Progenitor cell of endocrine pancreas (in vitro differentiated cells): ENCODE measurements around the gene ZBTB20. TPM values are rescaled to one million over a fixed set of nuclear protein-coding genes. Genes with fewer than 3 reads are reported as not detected.

Source experiments
- DNase-seq: peaks from one replicate; pipeline ENCODE4 v3.0.0; 2021; ENCODE audit warnings: low spot score; ENCODE audit not compliant: unreplicated experiment
- H3K27ac Mint-ChIP-seq: 2 replicates; pipeline ENCODE4 v1.8.0; 2021; ENCODE audit warnings: mild to moderate bottlenecking, moderate library complexity, mixed read lengths
- H3K27me3 Mint-ChIP-seq: 2 replicates; pipeline ENCODE4 v1.8.0; 2021; ENCODE audit warnings: mixed read lengths
- H3K36me3 Mint-ChIP-seq: 2 replicates; pipeline ENCODE4 v1.8.0; 2022; ENCODE audit warnings: mixed read lengths; ENCODE audit not compliant: insufficient read depth
- H3K4me1 Mint-ChIP-seq: 2 replicates; pipeline ENCODE4 v1.8.0; 2021; ENCODE audit warnings: low read depth, mixed read lengths
- H3K4me3 Mint-ChIP-seq: 2 replicates; pipeline ENCODE4 v1.8.0; 2021; ENCODE audit warnings: low read depth, mild to moderate bottlenecking, moderate library complexity, mixed read lengths
- H3K9me3 Mint-ChIP-seq: 2 replicates; pipeline ENCODE4 v1.8.0; 2021; ENCODE audit warnings: low read depth, mixed read lengths
- total RNA-seq: library from RNA; stranded (reverse); gene quantifications from 2 replicates; pipeline ENCODE4 v1.2.1, GENCODE V29; 2021
- TF ChIP-seq, protein P1 (sequence below): fragments of 200-600 bp; sonication (generic); IDR thresholded peaks from one replicate; pipeline ENCODE4 v1.5.0; 2021; ENCODE audit warnings: antibody characterized with exemption, mild to moderate bottlenecking; ENCODE audit not compliant: unreplicated experiment

Gene ZBTB20
- total RNA-seq, 1 donor from 2014 or later: 27.3 TPM

DNA sequence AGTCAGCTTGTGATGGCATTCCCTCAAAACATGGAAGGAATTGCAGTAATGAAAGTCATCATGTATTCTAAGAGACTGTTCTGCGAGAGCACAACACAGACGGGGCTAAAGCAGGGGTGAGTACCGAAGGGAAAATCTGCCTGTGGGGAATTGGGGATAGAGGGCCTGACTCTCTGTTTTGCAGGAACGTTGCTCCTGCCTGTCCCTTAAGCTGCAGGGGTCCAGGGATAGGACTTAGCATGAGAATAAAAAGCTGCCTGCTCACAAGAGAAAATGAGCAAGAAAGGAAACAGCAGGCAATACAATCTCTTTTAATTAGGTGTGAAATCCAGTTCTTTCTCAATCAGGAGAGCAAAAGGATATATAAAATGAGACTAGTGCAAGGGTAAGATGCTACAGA lies 791.0 kb downstream of the ZBTB20 start:
- H3K27ac Mint-ChIP-seq: no peak overlapping the region
- H3K4me3 Mint-ChIP-seq: no peak overlapping the region

DNA sequence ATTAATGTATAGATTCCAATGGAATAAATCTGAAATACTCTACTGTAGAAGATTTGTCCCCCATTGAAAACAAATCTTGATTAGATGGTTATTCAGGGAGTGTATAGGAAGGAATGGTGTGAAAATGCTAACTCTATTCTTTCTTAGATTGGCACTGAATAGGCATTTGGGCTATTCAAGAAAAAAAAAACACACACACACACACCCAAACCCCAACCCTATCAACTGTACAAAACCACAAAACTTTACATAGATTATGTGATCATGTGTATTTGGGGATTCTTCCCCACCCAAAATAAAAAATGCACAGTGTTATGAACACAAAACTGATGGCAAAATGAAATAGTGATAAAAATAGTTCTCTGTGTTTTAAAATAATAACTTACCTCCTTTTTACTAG lies 791.4 kb downstream of the ZBTB20 start:
- no peak for DNase-seq
- Mint-ChIP-seq H3K4me1 (peaks cover 2% of the 10 kb centered on the region), H3K36me3 (peaks cover 15% of the 10 kb centered on the region), H3K9me3 (no peaks in the 10 kb centered on the region), H3K4me3 (no peak overlapping the region), H3K27me3 (no peaks in the 10 kb centered on the region), H3K27ac (no peak overlapping the region)
- TF ChIP-seq, protein P1, sequence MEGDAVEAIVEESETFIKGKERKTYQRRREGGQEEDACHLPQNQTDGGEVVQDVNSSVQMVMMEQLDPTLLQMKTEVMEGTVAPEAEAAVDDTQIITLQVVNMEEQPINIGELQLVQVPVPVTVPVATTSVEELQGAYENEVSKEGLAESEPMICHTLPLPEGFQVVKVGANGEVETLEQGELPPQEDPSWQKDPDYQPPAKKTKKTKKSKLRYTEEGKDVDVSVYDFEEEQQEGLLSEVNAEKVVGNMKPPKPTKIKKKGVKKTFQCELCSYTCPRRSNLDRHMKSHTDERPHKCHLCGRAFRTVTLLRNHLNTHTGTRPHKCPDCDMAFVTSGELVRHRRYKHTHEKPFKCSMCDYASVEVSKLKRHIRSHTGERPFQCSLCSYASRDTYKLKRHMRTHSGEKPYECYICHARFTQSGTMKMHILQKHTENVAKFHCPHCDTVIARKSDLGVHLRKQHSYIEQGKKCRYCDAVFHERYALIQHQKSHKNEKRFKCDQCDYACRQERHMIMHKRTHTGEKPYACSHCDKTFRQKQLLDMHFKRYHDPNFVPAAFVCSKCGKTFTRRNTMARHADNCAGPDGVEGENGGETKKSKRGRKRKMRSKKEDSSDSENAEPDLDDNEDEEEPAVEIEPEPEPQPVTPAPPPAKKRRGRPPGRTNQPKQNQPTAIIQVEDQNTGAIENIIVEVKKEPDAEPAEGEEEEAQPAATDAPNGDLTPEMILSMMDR: no peak

More for the DNA sequence above, 791.0 kb downstream of the ZBTB20 start:
- peaks cover 2% of the 10 kb centered on the region for H3K4me1 Mint-ChIP-seq
- DNase-seq: no peak
- no peaks in the 10 kb centered on the region for H3K27me3 Mint-ChIP-seq
- H3K36me3 Mint-ChIP-seq: peaks cover 11% of the 10 kb centered on the region
- H3K9me3 Mint-ChIP-seq: no peaks in the 10 kb centered on the region
- TF ChIP-seq, protein P1: no peak

DNA sequence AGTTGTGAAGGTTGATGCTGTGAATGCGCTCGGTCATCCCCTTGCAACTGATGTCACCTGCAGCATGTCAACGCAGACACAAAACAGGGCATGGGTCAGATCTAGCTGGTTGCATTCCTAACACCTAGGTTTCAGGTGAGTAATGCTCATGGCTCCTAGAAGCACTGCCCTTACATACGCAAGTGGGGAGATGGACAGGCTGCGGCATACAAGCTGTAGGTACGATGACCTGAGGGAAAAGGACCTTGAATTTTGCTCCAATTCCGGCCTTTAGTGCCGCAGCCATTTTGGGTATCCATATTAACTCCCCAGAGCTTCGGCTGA lies 795.3 kb downstream of the ZBTB20 start:
- no peaks in the 10 kb centered on the region for H3K27me3 Mint-ChIP-seq
- H3K4me3 Mint-ChIP-seq: no peak overlapping the region
- H3K36me3 Mint-ChIP-seq: peaks cover 21% of the 10 kb centered on the region

DNA sequence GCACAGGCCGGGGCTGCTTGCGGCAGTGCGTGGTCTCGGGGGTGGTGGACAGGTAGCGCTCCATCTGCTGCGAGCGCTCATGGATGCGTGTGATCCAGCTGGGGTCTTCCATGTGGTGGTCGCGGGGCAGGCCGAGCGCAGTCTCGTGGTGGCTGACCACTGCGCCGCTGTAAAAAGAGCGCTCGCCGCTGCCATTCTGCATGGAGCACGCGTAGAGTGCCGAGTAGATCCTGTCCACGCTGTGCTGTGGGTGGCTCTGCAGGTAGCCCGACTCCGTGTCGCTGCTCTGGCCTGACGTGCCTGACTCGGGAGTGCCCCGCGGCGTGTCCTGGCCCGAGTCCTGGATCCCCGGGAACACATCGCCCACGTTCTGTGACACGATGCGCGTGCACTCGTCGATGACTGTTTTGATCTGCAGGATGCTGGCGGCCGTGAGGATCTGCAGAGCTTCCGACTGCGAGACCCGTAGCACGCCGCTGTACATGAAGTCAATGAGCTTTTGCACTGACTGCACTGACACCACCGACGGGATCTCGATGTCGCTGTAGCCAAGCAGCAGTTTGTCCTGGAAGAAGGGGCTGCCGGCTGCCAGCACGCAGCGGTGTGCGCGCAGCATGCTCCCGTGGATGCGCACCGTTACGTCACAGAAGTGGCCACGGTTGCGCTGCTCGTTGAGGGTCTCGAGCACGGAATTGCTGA lies 795.8 kb downstream of the ZBTB20 start:
- DNase-seq: no peak
- Mint-ChIP-seq H3K9me3 (no peaks in the 10 kb centered on the region), H3K4me3 (no peak overlapping the region), H3K36me3 (peaks cover 21% of the 10 kb centered on the region), H3K27ac (no peak overlapping the region), H3K4me1 (peaks cover 2% of the 10 kb centered on the region), H3K27me3 (no peaks in the 10 kb centered on the region)
- TF ChIP-seq, protein P1: no peak

More for the DNA sequence above, 795.3 kb downstream of the ZBTB20 start:
- H3K4me1 Mint-ChIP-seq: peaks cover 2% of the 10 kb centered on the region
- no peaks in the 10 kb centered on the region for H3K9me3 Mint-ChIP-seq
- TF ChIP-seq, protein P1: no peak
- DNase-seq: no peak
- no peak overlapping the region for H3K27ac Mint-ChIP-seq

DNA sequence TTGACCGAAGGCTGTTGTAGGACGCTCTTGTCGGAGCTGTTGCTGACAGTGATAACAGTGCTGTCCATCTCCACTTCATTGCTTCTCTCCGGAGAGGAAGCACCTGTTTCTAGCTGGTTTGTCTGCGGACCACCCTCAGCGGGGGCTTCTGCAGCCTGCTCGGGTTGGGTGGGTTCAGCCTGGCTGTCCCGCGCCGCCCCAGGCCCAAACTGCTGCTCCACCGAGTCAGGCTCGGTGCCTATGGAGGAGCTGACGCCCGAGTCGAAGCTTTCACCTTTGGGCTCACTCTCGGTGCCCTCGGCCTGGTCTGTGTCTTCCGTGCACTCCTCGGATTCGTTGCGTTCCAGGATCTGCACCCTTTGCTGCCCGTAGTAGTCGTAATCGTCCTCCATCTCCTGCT lies 796.4 kb downstream of the ZBTB20 start:
- Mint-ChIP-seq H3K27ac (no peak overlapping the region), H3K4me1 (peaks cover 2% of the 10 kb centered on the region), H3K9me3 (no peaks in the 10 kb centered on the region), H3K27me3 (no peaks in the 10 kb centered on the region), H3K4me3 (no peak overlapping the region), H3K36me3 (peaks cover 21% of the 10 kb centered on the region)
- TF ChIP-seq, protein P1: no peak
- DNase-seq: no peak
